Measurements from ENCODE around the gene PHF21B.

The PHF21B gene

DNA sequence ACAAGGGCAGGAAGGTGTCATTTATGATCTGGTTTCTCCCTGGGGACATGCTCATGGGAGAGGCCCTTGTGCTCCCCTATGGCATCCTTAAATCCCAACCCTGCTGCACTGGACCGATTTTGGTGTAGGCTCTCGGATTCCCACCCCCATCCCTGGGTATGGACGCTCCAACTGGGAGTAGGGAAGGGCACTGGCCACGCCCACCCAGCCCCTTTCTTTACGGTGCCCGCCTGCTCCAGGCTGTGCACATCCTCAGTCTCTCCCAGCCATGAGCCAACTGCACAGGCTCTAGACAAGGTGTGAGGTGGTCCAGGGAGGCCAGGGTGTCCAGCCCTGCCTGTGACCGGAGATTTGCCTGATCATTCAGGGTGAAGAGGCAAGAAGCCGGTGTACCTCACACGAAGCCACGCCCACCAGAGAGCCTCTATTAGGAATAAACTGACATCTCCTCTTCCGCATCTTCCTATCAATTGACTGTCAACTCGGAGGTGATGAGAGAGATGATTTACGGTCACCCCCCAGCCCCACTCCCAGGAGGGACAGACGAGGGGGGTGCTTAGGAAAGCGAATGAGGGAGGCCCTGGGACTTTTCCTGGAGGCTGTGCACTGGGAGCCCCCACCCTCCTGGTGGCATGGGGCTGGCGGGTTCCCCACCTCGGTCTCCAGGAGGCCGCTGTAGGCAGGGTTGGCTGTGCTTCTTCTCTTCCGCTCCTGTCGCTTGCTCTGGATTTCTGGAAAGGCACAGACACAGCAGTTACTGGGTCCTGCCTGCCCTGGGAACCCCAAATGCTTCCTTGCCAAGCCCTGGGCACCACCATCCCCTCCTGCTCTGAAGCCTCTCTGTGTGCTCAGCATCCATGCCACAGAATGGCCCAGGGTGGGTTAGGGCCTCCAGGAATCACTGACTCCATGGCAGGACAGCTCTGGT is 116.7 kb downstream of the PHF21B start:
- DNase-seq (ENCODE audit: low read depth), result no peak

DNA sequence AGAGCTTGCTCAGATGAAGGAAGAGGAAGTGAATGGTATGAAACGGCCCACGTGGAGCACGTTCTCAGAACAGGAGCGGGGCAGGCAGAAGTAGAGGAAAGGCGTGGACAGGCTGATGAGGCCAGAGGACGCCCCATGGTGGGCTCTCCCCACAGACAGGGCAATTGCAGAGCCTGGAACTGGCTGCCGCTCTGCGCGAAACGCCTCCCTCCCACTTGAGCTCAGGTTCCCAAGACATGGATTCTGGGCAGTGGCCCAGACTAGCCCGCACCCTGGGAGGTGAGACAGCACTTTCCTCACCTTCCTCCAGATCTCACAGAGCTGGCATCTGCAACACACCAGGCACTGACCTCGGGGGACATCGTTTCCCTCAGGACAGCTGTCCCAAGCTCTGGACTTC is 117.6 kb downstream of the PHF21B start:
- no peak for DNase-seq (ENCODE audit: low read depth)

DNA sequence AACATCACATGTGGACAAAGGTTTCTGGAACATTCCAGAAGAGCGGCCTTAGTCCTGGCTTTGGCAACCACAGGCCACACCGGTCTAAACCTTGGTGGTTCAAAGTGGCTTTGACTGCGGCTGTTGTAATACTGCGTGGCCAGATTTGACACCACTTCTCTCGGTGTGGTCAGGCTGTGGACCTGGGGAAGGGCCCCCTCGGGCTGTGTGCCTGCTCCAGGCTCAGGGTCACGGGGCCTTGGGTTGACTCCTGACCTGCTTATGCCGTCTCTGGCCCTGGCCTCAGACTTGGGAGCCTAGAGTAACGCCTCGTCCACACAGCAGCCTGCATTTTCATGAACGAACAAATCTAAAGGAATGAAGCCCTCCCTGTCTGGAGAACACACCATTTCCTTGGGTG is 118.0 kb downstream of the PHF21B start:
- no peak for DNase-seq (ENCODE audit: low read depth)

DNA sequence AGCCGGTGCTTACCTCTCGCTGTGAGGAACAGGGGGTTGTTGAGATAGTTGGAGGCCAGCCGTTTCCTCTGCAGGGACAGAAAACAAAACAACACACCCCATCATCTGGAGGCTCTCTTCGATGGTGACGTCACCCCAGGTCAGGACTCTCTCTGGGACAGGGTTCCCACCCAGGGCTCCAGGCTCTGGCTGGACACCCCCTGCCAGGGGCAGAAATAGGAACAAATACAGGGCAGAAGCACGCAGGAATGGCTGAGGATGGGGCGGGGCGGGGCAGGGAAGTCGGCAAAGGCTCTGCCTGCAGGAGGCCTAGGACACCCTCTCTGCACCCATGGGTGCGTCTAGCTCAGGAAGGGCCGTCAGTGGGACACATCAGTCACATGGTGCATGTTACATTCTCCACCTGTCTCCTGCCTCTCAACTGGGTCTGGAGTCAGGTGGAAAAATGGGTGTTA is 118.5 kb downstream of the PHF21B start:
- DNase-seq (ENCODE audit: low read depth), result no peak

DNA sequence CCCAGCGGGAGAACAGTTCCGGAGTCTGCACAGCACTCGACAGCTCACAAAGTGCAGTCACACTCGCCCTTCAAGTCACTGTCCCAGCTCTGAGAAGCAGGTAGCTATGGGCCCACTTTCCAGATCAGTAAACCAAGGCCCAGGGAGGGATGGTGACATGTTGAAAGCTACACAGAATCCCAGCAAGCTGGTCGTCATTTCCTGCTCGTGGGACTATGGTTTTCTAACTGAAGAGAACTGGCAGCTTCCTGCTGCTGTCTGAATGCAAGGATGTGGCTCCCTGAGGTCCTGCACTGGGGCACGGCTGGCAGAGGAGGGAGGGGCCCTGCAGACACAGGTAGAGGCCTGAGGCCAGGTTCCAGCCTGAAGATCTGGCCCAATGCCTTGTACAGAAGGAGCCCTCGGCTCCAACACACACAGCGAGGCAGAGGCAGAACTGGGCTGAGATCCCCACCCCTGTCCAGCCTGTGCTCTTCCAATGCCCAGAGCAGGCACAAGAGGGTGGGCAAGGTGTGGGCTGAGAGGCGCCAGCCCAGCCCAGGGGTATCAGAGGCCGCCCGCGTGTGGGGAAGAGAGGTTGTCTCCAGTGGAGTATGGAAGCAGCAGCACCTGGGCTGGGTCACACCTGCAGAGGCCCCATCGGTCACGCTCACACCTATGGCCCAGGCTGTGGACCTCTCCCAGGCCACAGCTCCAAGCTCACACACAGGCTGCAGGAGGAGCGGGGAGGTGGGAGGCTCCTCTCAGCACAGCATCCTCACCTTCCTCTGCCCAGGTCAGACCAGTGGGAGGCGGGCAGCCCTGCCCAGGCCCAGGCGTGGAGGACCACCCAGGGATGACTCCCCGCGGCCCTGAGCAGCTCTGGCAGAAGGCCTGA is 119.2 kb downstream of the PHF21B start:
- no peak for DNase-seq (ENCODE audit: low read depth)

DNA sequence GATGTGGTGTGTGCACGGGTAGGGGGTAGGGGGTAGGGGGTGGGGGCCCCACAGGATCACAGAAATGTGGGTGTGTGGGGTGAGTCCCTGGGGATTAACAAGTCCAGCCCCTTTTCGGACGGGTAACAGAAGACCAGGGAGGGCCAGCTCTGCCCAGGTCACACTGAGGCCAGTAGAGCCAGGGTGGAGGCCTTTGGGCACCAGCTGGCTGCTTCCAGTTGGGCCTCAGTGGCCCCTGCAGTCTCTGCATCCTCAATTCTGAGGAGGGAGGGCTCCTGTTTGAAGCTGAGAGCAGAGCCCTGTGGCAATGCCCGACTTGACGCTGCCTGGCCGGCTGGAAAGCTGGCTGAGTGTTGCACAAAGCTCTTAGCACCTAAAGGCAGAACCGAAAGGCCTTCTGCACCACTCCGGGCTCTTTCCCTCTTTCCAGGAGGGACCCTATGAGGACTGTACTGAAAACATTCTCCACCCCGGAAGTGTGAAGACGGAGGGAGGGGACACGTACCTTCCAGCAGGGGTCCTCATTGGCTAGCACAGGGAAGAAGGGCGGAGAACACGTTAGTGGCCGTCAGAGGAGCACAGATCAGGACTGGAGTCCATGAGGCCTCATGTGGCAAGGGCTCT is 120.4 kb downstream of the PHF21B start:
- no peak for DNase-seq (ENCODE audit: low read depth)

DNA sequence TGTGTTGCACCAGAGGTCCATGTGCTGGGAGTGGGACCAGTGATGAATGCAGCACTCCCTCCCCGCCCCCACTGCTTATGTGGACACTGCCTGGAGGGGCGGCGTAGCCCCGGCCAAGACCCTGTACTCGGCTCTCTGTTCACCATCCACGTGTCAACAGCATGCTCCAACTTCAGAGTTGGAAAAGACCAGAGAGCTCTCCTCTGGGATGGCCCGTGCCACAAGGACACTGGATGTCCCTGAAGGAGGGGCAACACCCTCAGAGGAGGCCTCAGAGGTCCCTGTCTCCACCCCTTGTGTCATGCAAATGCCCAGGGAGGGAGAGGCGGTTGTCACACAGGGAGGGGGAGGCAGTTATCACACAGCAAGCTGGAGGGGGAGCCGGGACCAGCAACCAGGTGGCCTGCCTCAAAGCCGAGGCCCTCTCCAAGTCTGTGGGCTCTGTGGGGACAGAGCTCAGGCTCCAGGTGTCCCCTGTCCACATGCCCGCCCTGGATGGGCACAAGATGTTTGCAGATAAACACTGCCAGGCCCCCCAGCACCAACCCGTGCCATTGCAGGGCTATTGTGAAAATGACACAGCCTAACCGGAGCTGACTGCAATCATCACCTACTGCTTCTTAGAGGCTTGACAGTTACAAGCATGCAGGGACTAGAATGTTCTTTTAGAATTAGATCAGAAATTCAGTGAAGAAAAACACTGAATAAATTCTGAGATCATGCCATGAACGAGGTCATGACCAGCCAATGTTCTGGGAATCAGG is 121.1 kb downstream of the PHF21B start:
- no peak for DNase-seq (ENCODE audit: low read depth)

DNA sequence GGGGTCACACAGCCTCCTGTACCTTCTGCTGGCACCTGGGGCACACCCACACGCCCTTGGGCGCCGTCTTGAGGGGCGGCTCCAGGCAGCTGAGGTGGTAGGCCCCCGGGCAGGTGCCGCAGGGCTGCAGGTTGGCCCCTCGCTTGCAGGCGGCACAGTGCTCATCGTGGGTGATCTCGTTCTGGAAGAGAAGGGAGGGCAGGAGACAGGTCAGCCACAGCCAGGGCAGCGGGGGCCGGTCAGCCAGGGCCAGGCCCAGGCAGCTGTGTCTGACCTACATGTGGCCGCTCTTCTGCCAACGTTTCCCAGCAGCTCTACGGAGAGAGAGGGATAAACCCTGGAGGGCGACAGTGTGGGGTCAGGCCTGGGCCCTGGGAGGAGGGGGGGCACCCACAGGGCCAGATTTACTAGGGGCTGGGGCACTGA is 121.9 kb downstream of the PHF21B start:
- no peak for DNase-seq (ENCODE audit: low read depth)

DNA sequence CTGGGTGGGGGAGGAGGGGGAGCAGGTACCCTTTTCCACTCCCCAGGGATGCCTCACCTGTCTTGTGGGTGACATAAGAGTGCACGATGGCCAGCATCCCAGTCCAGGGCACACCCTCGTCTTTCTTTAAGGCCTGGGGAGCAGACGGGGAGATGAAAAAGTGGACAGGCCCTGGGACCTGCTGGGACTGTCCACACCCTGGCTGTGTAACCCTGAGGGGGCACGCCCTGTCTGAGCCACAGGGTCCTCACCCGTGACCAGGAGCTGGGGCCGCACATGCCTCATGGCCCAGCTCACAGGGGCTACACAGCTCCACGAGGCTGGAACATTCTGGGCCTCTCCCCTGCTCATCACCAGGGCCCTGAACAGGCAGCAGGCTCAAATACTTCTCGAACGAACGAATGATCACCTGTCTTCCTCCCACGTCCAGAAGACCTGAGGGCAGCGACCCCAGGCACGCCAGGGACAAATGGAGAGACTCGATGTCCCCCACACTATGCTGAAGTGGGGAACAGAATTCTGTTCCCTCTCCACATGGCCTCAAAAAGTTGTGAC is 123.9 kb downstream of the PHF21B start:
- DNase-seq (ENCODE audit: low read depth), result no peak

DNA sequence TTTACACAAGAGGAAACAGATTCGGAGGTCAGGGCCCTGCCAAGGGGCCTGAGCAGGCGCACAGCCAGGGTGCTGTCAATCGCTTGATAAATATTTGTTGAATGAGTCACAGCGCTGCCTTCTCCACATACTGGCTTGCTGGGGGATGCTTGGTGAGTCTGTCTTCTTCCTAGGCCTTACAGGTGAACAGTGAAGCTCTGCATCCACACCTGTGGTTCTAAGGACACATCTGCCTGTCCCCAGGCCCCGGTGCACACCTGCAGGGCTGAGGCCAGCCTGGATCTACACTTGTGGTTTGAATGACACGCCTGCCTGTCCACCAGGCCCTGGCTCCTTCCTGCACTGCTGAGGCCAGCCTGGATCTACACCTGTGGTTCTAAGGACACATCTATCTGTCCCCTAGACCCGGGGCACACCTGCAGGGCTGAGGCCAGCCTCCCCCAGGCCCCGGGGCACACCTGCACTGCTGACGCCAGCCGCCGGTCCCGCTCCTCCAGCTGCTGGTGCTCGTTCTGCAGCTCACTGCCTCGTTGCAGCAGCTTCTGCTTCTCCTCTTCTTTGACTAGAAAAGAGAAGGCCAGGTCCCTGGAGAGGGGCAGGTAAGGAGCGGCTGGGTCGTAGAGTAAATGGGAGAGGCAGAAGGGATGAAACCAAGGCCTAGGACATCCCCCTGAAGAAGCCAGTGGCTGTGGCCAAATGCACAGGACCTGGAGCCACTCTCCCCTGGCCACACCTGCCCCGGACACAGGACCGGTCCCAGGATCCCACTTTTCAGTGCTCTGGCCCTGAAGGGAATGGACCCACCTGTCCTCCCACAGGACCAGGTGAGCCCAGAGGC is 124.6 kb downstream of the PHF21B start:
- DNase-seq (ENCODE audit: low read depth), result no peak

DNA sequence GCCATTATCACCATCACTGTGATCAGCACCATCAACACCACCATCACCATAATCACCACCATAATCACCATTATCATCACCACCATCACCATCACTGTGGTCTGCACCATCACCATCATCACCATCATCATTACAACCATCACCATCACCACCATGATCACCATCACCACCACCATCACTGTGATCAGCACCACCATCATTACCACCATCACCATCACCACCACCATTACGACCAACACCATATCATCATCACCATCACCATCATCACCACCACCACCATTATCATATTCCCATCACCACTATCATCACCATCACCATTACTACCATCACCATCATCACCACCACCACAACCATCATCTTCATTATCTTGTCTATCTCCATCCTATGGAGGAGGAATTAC is 125.2 kb downstream of the PHF21B start:
- no peak for DNase-seq (ENCODE audit: low read depth)

DNA sequence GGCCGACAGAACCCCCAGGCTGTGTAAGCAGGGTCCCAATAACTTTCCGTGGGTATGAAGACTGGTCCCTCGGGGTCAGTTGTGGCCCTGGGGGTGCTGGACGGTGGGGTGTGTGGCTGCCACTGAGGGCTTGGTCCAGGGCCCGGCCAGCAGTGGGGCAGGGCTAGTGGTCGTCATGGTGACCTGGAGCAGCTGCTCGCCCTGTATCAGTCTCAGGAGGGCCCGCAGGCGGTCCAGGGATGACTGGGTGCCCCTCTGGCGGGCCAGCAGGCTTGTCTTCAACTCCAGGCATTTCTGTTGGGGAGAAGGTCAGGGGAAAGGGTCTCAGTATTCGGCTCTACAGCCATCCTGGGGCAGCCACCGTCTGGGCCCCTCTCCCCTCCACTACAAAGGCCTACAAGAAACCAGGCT is 126.8 kb downstream of the PHF21B start:
- no peak for DNase-seq (ENCODE audit: low read depth)

DNA sequence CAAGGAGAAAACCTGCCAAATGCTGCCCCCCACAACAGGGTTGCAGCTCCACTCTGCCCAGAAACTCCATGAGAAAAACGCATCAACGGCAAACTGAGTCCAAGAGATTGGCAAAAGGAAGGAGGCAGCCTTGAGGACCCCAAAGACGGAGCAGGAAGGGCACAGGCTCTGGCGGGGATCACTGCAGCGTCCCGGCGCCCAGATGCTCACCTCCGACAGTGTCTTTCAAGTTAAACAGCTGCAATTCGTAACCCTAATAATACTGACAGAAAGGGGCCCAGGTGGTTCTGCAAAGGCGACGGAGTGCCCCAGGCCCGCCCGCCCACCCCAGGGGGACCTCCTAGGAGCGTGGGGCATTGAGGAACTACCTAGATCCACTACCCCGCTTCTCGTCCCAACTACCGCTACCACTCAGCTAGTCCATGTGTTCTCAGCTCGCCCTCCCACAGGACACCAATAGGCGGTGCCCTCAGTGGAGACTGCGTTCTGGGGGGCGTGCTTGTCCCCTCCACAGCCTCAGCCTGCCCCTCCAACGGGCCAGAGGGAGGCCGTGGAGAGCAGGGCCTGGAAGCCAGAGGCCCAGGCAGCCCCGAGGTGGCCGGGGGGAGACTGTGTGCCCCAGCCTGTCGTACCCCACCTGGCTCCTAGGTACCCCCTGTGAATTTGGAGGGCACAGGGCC is 127.4 kb downstream of the PHF21B start:
- no peak for DNase-seq (ENCODE audit: low read depth)

DNA sequence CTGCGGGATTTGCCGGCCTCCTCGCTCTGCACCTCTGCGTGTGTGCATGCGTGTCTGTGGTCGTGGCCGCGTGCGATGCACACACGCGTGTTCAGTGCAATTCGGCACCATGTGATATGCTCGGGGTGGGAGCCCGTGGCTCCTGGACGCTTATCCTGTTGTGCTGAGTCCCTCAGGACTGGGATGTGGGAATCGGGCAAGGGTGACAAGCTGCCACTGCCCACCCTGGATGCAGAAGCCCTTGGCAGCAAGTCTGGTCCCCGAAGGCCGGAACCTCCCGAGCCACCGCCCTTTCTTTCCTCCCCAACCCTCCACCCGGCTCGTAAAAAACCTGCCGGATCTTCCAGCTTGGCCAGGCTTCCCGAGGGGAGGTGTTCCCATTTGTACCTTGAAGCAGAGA is 128.2 kb downstream of the PHF21B start:
- no peak for DNase-seq (ENCODE audit: low read depth)

DNA sequence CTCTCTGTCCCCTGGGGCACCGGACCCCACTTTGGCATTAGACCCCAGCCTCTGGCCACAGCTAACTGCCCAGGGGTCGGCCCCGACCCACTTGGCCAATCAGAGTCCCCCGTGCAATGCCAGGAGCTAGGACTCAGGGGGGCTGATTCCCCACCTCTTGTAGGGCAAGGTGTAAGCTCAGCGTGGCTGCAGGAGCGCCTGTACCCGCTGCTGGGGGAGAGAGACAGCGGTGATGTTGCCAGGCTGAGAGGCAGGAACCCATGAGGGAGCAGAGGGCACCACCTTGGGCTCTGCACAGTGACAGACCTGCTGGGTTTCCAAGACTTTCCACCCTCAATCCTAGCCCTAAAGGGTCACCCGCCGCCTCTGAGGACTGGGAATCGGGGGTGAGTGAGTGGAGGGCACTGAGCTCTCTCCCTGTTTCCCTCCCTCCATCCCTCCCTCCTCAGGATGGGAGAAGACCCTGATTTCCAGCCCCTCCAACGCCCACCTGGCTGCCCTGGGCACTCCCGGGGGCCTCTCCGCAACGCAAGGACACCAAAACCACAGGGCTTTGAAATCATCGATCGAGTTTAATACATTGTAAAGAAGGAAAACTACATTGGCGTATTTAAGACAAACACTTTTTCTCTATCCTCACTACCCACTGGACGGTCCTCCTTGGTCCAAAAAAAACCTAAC is 129.1 kb downstream of the PHF21B start:
- no peak for DNase-seq (ENCODE audit: low read depth)

DNA sequence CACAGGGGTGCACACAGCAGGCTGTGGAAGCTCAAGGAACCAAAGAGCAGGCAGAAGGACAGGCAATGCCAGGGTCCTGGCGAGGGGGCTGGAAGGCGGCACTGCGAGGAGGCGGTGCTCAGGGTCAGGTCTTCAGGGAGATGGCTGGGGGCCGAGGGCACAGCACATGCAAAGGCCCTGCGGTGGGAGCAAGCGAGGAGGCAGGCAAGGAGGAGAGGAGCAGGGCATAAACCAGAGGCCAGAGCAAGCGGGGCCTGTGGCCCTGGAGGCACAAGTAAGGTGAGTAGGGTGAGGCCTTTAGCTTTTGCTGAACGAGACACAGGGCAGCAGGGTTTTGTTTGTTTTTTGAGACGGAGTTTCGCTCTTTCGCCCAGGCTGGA is 130.5 kb downstream of the PHF21B start:
- no peak for DNase-seq (ENCODE audit: low read depth)

DNA sequence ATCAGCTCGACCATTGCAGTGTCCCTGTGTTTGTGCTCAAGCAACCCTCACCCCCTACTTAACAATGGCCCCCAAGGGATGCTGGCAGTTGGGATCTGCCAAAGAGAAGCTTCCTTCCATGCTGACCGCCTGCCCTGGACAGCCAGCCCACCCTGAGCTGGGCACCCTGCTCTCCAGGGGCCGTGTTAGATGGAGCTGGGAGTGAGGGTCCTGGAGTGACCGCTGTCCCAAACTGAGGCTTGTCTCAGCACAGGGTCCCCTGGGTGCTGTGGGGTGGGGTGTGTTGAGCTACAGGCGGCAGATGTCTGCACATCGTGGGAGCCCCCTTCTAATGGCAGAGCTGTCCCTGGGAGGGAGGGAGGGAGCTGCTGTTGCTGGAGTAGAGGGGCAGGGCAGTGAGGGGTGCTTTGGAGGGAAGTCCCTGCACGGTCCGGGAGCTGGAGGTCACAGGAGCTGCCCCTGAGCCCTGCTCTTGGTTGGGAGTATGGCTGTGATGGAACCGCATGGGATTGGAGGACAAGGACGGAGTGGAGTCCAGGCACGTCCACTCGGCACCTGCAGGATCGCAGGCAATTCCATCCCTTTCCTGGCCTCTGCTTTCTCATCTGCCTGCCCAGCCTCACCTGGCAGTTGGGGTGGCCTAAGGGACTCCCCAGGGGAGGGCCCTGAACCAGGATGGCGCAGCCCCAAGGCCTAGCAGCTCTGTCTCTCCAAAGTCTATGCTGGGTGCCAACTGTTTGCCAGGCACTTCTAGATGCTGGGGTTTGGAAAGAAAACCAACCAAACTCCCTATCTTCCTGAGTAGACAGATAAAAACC is 131.1 kb downstream of the PHF21B start:
- no peak for DNase-seq (ENCODE audit: low read depth)

DNA sequence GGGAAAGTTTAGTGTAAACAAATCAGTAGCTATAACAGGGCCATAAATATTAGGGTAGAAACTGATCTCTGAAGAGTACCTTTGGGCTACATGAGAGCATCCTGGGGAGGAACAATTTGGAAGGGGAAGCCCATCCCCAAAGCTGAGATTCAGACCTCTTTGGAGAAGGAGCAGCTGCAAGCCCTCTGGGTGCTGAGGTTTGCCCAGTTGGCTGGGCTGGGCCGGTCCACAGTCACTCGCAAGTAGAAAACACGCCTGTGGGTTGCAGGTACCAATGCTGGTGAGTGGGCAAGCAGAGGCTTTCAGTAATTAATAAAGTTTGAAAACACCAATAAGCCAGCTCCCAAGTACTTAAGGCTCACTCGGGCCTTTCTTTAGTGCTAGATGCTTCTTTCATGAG is 132.9 kb downstream of the PHF21B start:
- no peak for DNase-seq (ENCODE audit: low read depth)
